ENCODE data around the gene DNAJB11. TPM values are rescaled to one million over a fixed set of nuclear protein-coding genes. Genes with fewer than 3 reads are reported as not detected.

Gene DNAJB11
- 10 to 100 TPM; 34.9 to 42.5 TPM for total RNA-seq

GRCh38 chr3:186570096-186570940 lies at the start of gene DNAJB11:
DNAJB11 (plus strand) TSS chr3:186570720; CDS start chr3:186570898, 178 bp downstream.
- peak; percentile 100 for DNase-seq (ENCODE audit: low spot score)
- no peaks in the 10 kb centered on the region for H3K27me3 ChIP-seq (replicated peaks; ENCODE audit: insufficient read depth)
- H3K4me1 ChIP-seq (replicated peaks), result peaks cover 3% of the 10 kb centered on the region
- H3K36me3 ChIP-seq, result no peaks in the 10 kb centered on the region
- H3K27ac ChIP-seq, result peak within 1 kb of the TSS; percentile 79 to 80
- WGBS, result under 1% methylated on average over 59 of the region's 59 CpGs
- TF ChIP-seq CTCF (IDR thresholded peaks at IDR 0.05) (peak in 1 of 4 experiments; percentile 20), POLR2A (IDR thresholded peaks at IDR 0.05) (peak; percentile 64), POLR2AphosphoS5 (IDR thresholded peaks at IDR 0.05) (peak; percentile 99)
- intact Hi-C loops (cut with DNase I), result loop anchor here (10.0 kb wide), 1 partner anchor 214 kb away; the partner anchor contains the start of gene EIF4A2
- peak within 1 kb of the TSS; percentile 59 to 76 for H3K4me3 ChIP-seq
- no peaks in the 10 kb centered on the region for H3K9me3 ChIP-seq

- no peaks in the 10 kb centered on the region for H3K4me1 ChIP-seq (replicated peaks)
- no peak overlapping the region for H3K4me3 ChIP-seq
- DNase-seq (ENCODE audit: low spot score), result no peak
- no peak for TF ChIP-seq POLR2AphosphoS5 (IDR thresholded peaks at IDR 0.05)
- TF ChIP-seq POLR2A (IDR thresholded peaks at IDR 0.05), result no peak
- TF ChIP-seq CTCF (IDR thresholded peaks at IDR 0.05), result no peak
- no peaks in the 10 kb centered on the region for H3K9me3 ChIP-seq
- H3K27ac ChIP-seq, result no peak overlapping the region
- H3K36me3 ChIP-seq, result no peaks in the 10 kb centered on the region
- H3K27me3 ChIP-seq (replicated peaks; ENCODE audit: insufficient read depth), result no peaks in the 10 kb centered on the region
- intact Hi-C loops (cut with DNase I), result no loop called here
- WGBS, result 68% methylated on average over 10 of the region's 10 CpGs
Observed at GRCh38 chr3:186520957-186521842, 49.3 kb upstream of the DNAJB11 start.

- Histone ChIP-seq H3K9me3 (no peaks in the 10 kb centered on the region), H3K27me3 (replicated peaks; ENCODE audit: insufficient read depth) (no peaks in the 10 kb centered on the region), H3K36me3 (no peaks in the 10 kb centered on the region), H3K4me1 (replicated peaks) (no peaks in the 10 kb centered on the region), H3K4me3 (no peak overlapping the region), H3K27ac (no peak overlapping the region)
- WGBS, result 84% methylated on average over 6 of the region's 6 CpGs
- DNase-seq (ENCODE audit: low spot score), result no peak
- TF ChIP-seq POLR2AphosphoS5 (IDR thresholded peaks at IDR 0.05), result no peak
- no peak for TF ChIP-seq POLR2A (IDR thresholded peaks at IDR 0.05)
- no peak for TF ChIP-seq CTCF (IDR thresholded peaks at IDR 0.05)
- intact Hi-C loops (cut with DNase I), result no loop called here
Observed at GRCh38 chr3:186523022-186523421, 47.5 kb upstream of the DNAJB11 start.

- 21% methylated on average over 2 of the region's 2 CpGs for WGBS
- no peak for DNase-seq (ENCODE audit: low spot score)
- intact Hi-C loops (cut with DNase I), result no loop called here
- no peak for TF ChIP-seq CTCF (IDR thresholded peaks at IDR 0.05)
- TF ChIP-seq POLR2A (IDR thresholded peaks at IDR 0.05), result no peak
- no peak for TF ChIP-seq POLR2AphosphoS5 (IDR thresholded peaks at IDR 0.05)
- Histone ChIP-seq H3K27me3 (replicated peaks; ENCODE audit: insufficient read depth) (no peaks in the 10 kb centered on the region), H3K4me3 (no peak overlapping the region), H3K27ac (no peak overlapping the region), H3K9me3 (no peaks in the 10 kb centered on the region), H3K4me1 (replicated peaks) (no peaks in the 10 kb centered on the region), H3K36me3 (no peaks in the 10 kb centered on the region)
Observed at GRCh38 chr3:186523434-186523833, 47.1 kb upstream of the DNAJB11 start.

Measured in prostate gland (tissue), 2 donors.